SK-N-SH (cell line): Measurements from ENCODE around the gene RRP7A.
"Not testable (repeated sequence)": the region's sequence is repeated elsewhere in the genome, so short reads cannot be mapped to it uniquely, and the experiment has no call there.

Source experiments
- CHD2 ChIP-seq: fragments of 150-350 bp; IDR thresholded peaks from 2 replicates; pipeline ENCODE4 v1.6.1; 2018; ENCODE audit warnings: low read length; ENCODE audit not compliant: partially characterized antibody
- CTCF ChIP-seq: fragments of 200-600 bp; sonication (generic); IDR thresholded peaks from 2 replicates; pipeline ENCODE4 v1.6.1; 2017; ENCODE audit warnings: antibody characterized with exemption, mild to moderate bottlenecking, moderate library complexity
- EP300 ChIP-seq, 2 experiments: IDR thresholded peaks; 2 replicates each; pipeline versions ENCODE4 v1.4.0 to v1.6.1; 2012; ENCODE audit warnings: borderline replicate concordance in 1 of 2, low read depth in 1 of 2, low read length in 1 of 2
- POLR2AphosphoS5 ChIP-seq: IDR thresholded peaks from 2 replicates; pipeline ENCODE4 v1.6.1; 2012; ENCODE audit warnings: low read depth, low read length
- RCOR1 ChIP-seq: fragments of 150-350 bp; IDR thresholded peaks from 2 replicates; pipeline ENCODE4 v1.6.1; 2017; ENCODE audit warnings: antibody characterized with exemption, low read length
- REST ChIP-seq: IDR thresholded peaks from 2 replicates; pipeline ENCODE4 v1.6.1; 2012; ENCODE audit warnings: mild to moderate bottlenecking, low read depth, low read length, moderate library complexity
- SMC3 ChIP-seq: IDR thresholded peaks from 2 replicates; pipeline ENCODE4 v1.6.1; 2012; ENCODE audit warnings: low read depth, low read length, improper control_type of control experiment
- TAF1 ChIP-seq: IDR thresholded peaks from 2 replicates; pipeline ENCODE4 v1.6.1; 2012; ENCODE audit warnings: low read depth, mild to moderate bottlenecking, low read length, moderate library complexity, borderline replicate concordance
- TCF12 ChIP-seq: IDR thresholded peaks from 2 replicates; pipeline ENCODE4 v1.4.0; 2012
- TF ChIP-seq, protein P1 (sequence below): IDR thresholded peaks from 2 replicates; pipeline ENCODE4 v1.4.0; 2012; ENCODE audit warnings: low read depth, borderline replicate concordance

DNA sequence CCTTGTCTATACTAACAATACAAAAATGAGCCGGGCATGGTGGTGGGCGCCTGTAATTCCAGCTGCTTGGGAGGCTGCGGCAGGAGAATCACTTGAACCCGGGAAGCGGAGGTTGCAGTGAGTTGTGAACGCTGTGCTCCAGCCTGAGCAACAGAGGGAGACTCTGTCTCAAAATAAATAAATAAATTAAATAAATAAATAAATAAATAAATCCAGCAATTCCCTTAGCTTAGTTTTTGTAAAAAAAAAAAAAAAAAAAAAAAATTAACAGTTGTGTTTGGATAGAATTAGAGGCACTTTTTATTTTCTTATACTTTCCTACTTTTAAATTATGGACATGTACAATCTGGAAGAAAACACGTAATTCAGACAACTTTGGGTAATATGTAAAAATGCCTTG is 2.5 kb downstream of the RRP7A start:
- TF ChIP-seq CTCF; REST; EP300 (IDR thresholded peaks at IDR 0.05; ENCODE audit: borderline replicate concordance in 1 of 2, low read depth in 1 of 2, low read length in 1 of 2); POLR2AphosphoS5; TAF1; RCOR1; CHD2; SMC3; TCF12: not testable (repeated sequence)
- TF ChIP-seq, protein P1, sequence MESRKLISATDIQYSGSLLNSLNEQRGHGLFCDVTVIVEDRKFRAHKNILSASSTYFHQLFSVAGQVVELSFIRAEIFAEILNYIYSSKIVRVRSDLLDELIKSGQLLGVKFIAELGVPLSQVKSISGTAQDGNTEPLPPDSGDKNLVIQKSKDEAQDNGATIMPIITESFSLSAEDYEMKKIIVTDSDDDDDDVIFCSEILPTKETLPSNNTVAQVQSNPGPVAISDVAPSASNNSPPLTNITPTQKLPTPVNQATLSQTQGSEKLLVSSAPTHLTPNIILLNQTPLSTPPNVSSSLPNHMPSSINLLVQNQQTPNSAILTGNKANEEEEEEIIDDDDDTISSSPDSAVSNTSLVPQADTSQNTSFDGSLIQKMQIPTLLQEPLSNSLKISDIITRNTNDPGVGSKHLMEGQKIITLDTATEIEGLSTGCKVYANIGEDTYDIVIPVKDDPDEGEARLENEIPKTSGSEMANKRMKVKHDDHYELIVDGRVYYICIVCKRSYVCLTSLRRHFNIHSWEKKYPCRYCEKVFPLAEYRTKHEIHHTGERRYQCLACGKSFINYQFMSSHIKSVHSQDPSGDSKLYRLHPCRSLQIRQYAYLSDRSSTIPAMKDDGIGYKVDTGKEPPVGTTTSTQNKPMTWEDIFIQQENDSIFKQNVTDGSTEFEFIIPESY = not testable (repeated sequence)
